HG03354 (cell line): ENCODE measurements around the gene PROKR2.

ENCODE experiments used
- ATAC-seq: cut with Tn5 transposase; IDR thresholded peaks from one replicate; pipeline ENCODE4 v1.9.1; 2021; ENCODE audit warnings: mild to moderate bottlenecking; ENCODE audit not compliant: unreplicated experiment, poor library complexity, severe bottlenecking

The PROKR2 gene

DNA sequence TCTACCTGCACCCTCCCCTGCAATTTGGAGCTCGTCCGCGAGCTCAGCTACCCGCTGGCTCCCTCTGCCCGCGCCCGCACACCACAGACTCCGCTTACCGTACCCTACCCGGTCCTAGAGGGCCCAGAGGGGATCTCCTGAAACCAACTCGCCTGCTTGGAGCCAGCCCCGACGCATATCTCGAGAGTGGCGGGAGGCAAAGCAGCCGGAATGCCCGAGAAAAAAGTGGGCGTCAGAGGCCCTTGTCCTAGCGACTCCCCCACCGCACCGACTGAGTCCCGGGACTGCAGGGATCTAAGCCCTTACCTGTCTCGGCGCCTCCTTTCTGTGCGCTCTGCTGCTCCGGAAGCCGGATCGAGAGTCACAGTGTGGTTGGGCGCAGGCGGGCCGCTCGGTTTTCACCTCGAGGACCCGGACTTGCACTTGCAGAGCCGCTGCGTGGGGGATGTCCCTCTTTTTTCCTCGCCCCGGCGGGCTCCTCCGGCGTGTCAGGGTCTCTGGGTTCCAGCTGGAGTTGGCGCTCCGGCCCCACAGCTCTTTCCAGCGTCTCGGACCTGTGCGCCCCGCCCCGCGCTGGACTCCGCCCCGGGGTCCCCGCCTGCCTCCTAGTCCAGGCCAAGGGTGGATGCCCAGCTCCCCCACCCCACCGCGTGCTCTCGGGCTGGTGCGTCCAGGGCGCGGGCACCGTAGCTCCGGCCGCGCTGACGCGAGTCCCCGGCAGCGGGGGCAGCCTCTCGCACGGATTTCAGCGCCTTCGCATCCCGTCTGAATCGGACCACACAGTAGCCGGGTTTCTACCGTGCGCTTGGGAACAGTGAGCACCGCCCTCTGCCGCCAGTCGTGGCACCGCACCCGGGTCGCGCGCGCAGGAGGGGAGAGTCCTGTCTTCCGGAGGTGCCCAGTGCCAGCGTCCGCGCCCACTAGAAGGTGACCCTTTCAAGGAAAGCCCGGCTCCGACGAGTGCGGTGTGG is at the start of gene PROKR2:
Gene PROKR2 (minus strand): TSS at position 767 of the 971 bp plus-strand sequence. CDS start 2,585 bp downstream, outside the sequence.
- no peak for ATAC-seq

DNA sequence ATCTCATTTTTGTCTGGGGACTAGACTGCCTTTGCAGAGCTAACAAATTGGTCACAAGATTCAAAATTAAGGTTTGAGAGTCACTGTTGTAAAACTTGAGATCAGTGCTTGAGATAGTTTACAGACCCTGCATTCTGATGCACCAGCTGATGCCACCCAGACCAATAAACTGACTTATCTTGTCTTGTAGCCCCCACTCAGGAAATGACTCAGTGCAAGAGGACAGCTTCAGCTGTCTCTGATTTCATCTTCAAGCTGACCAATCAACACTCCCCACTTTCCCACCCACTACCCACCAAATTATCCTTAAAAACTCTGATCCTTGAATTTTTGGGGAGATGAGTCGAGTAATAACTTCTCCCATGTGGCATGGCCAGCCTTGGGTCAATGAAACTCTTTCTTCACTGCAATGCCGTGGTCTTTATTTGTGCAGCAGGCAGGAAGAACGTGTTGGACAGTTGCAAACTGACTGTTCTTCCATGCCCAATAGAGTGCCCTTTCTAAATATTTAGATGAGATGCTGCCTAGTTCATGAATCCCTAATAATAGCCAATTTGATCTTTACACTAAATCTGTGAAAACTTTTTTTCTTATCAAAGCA is 48.3 kb upstream of the PROKR2 start:
- ATAC-seq, result no peak

DNA sequence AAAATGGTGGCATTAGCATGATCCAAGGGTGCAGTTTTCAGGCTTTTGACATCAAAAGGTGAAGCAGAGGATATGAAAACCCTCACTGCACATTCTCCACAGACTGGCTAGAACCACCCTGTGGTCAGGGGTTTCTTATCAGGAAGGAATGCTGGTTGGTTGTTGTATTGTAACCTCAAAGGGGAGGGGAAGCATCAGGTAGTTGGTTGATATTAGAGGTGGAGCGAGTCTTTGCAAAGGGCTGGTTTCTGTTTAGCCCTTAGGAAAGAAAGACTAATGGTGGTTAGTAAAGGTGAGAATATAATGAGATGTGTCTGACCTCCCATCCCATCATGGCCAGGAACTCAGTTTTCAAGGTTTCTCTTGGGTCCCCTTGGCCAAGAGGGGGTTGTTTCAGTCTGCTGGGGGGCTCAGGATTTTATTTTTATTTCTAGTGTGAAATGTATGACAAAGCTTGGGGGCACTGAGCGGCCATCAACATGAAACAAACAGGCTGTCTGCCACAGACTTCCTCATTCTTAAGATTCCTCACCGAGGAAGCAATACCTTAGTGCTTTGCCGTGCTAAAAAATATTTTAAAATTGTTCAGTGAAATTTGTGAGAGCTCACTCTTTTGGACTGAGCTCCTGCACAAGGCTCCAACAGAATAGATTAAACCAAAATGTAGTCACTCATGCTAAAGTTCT is 47.5 kb upstream of the PROKR2 start:
- no peak for ATAC-seq

DNA sequence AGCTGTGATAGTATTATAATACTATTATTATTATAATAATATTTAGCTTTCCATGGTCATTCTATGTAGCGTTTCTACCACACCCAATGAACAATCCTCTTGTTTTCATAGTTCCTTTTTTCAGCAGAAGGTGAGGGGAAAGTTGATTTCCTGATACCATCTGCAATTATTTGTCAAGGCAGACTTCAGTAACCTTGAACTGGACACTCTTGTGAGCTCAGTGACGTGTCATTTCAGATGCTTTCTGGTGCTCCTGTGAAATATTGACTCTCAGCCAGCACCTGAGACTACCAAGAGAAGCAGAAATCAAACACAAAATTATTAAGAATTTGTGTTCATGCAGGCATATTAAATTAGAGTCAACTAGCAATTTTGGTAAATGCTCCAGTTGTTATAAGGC is 46.0 kb upstream of the PROKR2 start:
- no peak for ATAC-seq

DNA sequence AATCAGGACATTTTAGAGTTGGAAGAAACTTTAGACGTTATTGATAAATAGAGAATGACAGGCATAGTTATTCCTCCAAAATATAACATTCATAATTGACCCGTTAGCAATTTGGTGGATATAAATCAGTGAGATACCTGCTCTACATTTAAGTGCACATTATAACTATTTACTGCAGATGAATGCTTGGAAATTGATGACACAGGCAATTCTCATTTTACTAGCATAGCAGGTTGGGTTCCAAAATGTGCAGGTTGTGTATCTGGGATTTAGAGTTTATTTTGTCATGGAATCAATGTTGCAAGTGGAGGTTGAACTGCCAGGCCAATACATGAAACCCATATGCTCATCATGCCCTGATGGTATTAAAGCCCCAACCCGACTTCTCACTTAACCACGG is 44.4 kb upstream of the PROKR2 start:
- ATAC-seq, result no peak

DNA sequence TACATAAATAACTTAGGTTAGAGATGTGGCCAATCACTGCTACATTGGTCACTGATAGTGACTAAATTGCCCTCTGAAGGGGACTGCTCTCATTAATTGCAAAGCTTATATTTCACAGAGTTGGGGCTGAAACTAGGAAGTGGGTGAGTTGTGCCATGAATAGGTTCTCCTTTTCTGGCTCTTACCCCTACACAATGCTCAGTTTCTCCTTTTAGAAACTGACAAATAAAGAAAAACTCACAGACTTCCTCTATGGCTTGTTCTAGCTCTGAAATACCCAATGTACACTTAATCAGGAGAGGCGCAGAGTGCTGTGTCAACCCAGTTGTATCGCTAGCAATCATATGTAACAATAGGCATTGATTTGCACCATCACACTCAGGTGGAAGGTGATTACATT is 41.2 kb upstream of the PROKR2 start:
- ATAC-seq, result no peak

DNA sequence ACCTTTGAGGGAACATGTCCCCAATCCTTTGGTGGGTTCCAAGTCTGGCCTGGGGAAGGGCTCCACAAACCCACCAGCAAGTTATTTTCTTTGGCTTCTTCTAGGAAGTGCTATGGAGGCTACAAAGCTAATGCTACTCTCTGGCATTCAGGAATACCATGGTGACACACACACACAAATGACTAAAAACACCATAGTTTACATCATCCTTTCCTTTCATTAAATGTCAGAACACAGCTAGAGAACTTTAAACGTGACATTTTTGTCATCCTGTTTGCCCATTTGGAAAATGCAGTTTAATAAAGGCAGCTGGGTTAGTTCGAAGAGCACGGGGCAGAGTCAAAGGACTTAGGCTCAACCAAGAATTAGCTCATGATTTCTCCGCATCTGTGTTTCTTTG is 40.2 kb upstream of the PROKR2 start:
- no peak for ATAC-seq

DNA sequence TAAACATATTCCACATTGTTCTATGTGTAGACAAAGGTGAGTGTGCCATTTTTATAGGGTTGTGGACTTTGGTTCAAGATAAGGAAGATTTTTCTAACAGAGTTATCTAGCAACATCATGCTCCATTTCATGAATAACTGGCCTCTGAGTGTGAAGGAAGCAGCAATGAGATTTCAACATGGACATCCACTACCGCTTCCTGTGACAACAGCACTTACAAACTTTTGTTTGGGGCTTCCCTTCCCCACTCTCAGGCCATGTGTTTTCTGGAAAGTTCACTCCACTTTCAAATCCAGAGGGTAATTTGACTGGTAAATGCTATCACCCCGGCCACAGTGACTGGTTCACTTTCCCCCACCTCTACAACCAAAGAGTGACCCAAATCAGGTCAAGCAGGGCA is 38.1 kb upstream of the PROKR2 start:
- ATAC-seq, result no peak

DNA sequence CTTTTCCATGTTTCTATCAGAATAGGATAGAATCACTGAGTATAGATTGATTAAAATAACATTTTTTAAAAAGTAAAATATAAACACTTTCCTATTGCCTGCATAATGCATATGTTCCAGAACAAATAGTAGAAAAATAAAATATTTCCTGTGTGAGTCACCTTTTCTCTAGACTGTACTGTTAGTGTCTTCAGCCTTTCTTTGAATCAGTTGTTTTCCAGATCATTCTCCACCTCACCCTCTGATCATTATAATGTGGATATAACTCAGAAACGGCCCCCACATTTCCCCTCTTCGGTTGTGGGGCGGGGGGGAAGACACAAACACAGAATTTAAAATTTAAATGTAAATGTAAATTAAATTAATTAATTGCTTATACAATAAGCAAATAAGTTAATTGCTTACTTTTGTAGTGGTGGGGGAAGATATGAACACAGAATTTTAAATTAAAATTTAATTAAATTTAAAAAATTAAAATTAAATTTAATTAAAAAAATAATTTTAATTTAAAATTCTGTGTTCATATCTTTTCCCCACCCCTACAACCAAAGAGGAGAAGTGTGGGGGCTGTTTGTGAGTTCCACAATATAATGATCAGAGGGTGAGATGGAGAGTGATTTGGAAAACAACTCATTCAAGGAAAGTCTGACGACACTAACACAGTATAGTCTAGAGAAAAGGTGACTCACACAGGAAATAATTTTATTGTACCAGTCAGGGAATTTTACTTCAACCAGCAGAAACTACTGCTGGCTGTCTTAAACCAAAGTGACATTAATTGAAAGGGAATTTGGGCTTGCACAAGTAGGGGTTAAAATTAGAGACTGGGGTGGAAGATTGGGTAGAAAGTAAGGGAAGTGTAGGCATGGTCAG is 37.1 kb upstream of the PROKR2 start:
- ATAC-seq, result no peak

DNA sequence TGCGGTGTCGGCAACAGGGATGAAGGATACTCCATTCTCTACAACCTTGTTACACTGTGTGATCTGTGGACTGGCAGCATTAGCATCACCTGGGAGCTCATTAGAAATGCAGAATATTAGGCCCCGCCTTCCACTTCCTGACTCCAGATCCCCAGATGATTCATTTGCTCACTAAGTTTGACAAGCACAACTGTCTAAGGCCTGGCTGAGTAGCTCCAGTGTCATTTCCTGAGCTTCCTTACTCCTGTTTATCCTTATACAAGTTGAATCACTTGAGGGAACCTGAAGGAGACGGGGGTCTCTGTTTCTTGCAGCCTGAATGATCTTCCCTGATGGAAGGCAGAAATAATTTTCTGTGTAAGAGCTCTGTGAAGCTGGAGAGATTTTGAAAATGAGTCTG is 32.7 kb upstream of the PROKR2 start:
- ATAC-seq, result no peak

DNA sequence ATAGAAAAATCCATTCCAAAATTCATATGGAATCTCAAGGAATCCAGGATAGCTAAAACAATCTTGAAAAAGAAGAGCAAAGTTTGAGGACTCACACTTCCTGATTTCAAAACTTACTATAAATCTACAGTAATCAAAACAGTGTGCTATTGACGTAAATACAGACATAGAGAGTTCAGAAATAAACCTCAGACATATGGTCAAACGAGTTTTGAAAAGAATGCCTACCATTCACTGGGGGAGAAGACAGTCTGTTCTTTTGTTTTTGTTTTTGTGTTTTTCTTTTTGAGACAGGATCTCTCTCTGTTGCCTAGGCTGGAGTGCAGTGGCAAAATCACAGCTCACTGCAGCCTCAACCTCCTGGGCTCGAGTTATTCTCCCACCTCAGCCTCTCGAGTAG is 25.3 kb upstream of the PROKR2 start:
- ATAC-seq, result no peak

DNA sequence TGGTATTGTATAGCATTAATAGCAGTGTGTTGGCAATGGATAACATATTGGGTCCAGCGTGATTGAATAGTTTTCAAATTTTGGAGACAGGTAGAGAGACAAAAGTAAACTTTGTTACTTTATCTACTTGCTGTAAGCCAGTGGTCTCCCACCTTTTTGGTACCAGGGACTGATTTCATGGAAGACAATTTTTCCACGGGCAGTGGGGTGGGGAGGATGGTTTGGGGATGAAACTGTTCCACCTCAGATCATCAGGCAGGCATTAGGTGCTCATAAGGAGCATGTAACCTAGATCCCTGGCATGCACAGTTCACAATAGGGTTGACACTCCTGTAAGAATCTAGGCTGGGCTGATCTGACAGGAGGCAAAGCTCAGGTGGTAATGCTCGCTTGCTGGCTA is 14.6 kb upstream of the PROKR2 start:
- ATAC-seq, result no peak

DNA sequence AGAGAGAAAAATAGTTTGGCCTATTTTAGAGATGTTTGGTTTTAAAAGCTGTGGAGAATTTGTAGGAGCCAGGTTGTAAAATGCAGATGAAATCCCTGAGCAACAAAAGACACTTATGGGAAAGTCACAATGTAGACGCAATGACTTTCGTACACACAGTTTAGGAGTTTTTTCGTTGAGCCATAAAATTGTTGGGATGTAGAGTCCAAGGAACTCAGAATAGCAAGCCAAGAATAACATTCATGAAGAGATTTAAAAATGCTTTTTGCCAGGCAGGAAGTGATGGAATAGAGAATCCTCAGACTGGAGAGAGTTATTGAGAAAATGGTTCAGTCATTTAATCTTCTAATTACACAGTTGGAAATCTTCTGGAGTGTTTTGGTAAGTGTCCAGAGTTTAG is 11.5 kb upstream of the PROKR2 start:
- ATAC-seq, result no peak

DNA sequence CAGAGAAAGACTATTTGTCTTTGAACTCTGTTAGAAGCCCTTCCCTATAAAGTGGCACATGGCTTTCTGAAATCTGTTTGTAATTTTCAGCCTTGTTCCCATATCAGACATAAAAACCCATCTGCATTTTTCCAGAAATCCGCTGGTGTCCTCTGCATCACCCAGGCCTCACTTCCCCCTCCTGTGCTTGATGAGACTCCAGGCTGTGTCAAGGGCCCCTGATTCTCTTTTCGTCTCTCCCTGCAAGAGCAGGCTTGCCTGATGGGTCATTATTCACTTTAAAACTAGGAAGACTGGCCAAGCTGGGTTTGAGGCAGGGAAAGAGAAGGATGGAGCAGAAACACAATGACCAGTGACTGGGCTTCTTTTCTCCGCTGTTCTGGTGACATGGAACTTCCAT is 10.6 kb upstream of the PROKR2 start:
- ATAC-seq, result no peak

DNA sequence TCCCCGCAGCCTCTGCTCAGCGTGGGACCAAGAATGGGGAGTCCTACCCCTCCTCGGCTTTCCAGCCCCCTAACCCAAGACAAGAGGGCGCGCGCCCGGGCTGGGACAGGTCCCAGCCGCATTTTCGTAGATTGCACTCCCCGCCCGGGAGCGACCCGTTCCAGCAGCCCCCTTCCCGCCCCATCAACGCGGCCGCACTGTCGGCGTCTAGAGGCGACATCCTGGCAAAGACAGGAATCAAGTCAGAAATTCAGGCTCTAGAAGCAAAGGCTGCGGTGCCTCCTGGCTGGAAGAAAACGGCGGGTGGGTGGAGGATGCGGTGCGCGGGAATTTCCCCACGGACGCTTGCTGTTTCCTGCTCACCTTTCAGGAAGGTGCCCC is 957 bp downstream of the PROKR2 start:
- no peak for ATAC-seq

DNA sequence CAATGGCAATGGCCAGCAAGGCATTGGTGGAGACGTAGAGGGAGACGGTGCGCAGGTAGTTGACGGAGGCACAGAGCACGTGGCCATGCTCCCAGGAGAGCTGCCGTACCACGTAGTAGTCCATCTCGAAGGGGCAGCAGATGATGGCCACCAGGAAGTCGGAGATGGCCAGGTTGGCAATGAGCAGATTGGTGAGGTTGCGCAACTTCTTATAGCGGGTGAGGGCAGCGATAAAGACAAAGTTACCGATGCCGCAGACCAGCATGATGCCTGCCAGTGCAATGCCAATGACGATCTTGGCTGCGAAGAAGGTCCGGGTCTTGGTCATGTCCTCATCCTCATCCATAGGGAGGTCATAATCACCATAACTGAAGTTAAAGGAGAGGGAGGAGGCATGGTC is 2.8 kb downstream of the PROKR2 start:
- ATAC-seq, result no peak

DNA sequence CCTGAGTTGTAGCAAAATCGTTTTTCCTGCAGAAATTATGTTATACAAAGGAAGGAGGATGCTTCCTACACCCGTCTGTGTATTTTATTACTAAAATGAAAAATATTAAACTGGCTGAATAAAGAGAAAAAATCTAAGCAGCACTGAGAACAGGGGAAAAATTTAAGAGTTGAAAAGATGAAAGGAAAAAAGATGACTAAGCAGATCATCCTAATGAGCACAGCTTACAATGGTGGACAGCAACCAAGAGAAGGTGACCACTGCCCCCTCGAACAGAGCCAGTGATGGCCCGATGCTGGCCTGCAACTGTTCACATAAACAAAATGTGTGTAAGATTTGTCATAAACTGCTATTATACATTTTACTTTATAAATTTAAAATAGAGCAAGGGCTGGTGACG is 4.2 kb downstream of the PROKR2 start:
- no peak for ATAC-seq

DNA sequence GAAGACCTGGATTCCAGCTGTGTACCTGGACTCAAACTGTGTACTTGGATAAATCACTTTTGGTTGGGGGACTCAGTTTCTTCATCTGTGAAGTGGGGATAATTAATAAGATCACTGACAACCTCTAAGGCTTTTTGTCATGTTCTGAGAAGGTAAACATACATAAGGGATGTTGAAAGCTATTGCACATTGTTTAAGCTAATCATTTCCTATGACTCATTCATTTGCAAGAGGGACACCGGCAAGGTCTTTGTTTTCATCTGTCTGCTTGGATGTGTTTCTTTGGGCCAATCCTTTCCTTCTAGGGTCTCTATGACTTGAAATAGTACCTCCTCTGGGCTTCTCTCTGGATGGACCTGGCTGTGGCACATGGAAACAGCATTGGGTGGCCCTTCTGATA is 6.8 kb downstream of the PROKR2 start:
- ATAC-seq, result no peak

DNA sequence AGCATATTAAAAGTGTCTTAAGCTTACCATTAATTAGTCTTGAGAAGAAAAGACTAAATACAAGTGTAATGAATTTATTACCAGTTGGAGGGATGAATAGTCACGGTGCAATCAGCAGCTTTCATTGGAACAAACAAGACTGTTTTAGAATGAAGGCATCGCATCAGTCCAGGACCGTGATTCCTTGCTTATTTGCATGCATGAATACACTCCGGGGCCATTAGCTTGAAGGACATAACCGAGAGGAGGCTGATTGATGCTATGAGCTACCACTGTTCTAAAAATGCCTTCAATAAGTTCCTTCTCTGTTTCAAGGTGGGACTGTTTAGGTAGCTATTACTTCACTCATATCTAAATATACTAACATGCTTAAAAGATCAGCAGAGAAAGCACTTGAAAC is 17.9 kb downstream of the PROKR2 start:
- no peak for ATAC-seq
